GM12891 (cell line): Measurements from ENCODE around the gene CCDC50.

Experiments used
- DNase-seq: peaks from one replicate; pipeline ENCODE4 v3.0.0; 2011; ENCODE audit warnings: low spot score; ENCODE audit not compliant: insufficient read length
- FAIRE-seq: peaks from 2 replicates; lab custom pipeline; 2011; peaks lifted over from hg19 to GRCh38; lab: Jason Lieb, UNC
- PAX5 ChIP-seq: IDR thresholded peaks from 2 replicates; pipeline ENCODE4 v1.6.1; 2011; ENCODE audit warnings: low read length, moderate library complexity, mild to moderate bottlenecking; ENCODE audit not compliant: insufficient read depth, severe bottlenecking
- POLR2A ChIP-seq: IDR thresholded peaks from 2 replicates; pipeline ENCODE4 v1.6.1; 2011; ENCODE audit warnings: low read depth, low read length, control low read depth
- POLR2AphosphoS5 ChIP-seq: IDR thresholded peaks from 2 replicates; pipeline ENCODE4 v1.6.1; 2011; ENCODE audit warnings: low read depth, low read length, control low read depth
- POU2F2 ChIP-seq: IDR thresholded peaks from 2 replicates; pipeline ENCODE4 v1.6.1; 2011; ENCODE audit warnings: low read depth, mild to moderate bottlenecking, control low read depth, low read length, moderate library complexity
- SPI1 ChIP-seq: IDR thresholded peaks from 2 replicates; pipeline ENCODE4 v1.6.1; 2011; ENCODE audit warnings: low read depth, low read length, control low read depth
- TAF1 ChIP-seq: IDR thresholded peaks from 2 replicates; pipeline ENCODE4 v1.6.1; 2011; ENCODE audit warnings: low read depth, low read length, control low read depth

The CCDC50 gene

GRCh38 chr3:191369616-191370010 is 40.4 kb downstream of the CCDC50 start:
- DNase-seq = no peak
- TF ChIP-seq SPI1 (no peak), POLR2AphosphoS5 (no peak), TAF1 (no peak), PAX5 (no peak), POLR2A (no peak), POU2F2 (no peak)
- peak; percentile 40 for FAIRE-seq

GRCh38 chr3:191372122-191372521 is 42.9 kb downstream of the CCDC50 start:
- TF ChIP-seq SPI1 = peak; percentile 35
- TF ChIP-seq POLR2A = no peak
- FAIRE-seq = peak; percentile 40
- DNase-seq = no peak

GRCh38 chr3:191373327-191373726 is 44.1 kb downstream of the CCDC50 start:
- DNase-seq (no peak), FAIRE-seq (no peak)
- no peak for TF ChIP-seq POLR2AphosphoS5
- no peak for TF ChIP-seq POLR2A
- no peak for TF ChIP-seq PAX5
- no peak for TF ChIP-seq TAF1
- TF ChIP-seq POU2F2 = no peak
- no peak for TF ChIP-seq SPI1

- TF ChIP-seq TAF1 (no peak), PAX5 (no peak), POLR2A (no peak), POU2F2 (no peak), POLR2AphosphoS5 (no peak), SPI1 (no peak)
- FAIRE-seq = peak; percentile 31
- no peak for DNase-seq
Measured at GRCh38 chr3:191376516-191377141, 47.4 kb downstream of the CCDC50 start.

GRCh38 chr3:191378142-191378812 is 49.1 kb downstream of the CCDC50 start:
- no peak for DNase-seq
- no peak for FAIRE-seq
- TF ChIP-seq TAF1 (no peak), POLR2A (no peak), PAX5 (no peak), SPI1 (no peak), POLR2AphosphoS5 (no peak), POU2F2 (no peak)

GRCh38 chr3:191379446-191379845 is 50.3 kb downstream of the CCDC50 start:
- FAIRE-seq (peak; percentile 43), DNase-seq (no peak)
- TF ChIP-seq POU2F2 (no peak), SPI1 (no peak), PAX5 (no peak), POLR2A (no peak), TAF1 (no peak), POLR2AphosphoS5 (no peak)

- FAIRE-seq = no peak
- TF ChIP-seq POLR2A = no peak
- DNase-seq = no peak
Measured at GRCh38 chr3:191380001-191380400, 50.8 kb downstream of the CCDC50 start.

GRCh38 chr3:191381303-191381702 is 52.1 kb downstream of the CCDC50 start:
- FAIRE-seq (no peak), DNase-seq (no peak)
- TF ChIP-seq POLR2A = no peak
- TF ChIP-seq POLR2AphosphoS5 = no peak
- TF ChIP-seq POU2F2 = no peak
- no peak for TF ChIP-seq SPI1
- no peak for TF ChIP-seq TAF1
- TF ChIP-seq PAX5 = no peak

- DNase-seq (no peak), FAIRE-seq (no peak)
- TF ChIP-seq SPI1 (peak; percentile 90), POLR2AphosphoS5 (no peak)
Measured at GRCh38 chr3:191382661-191383060, 53.5 kb downstream of the CCDC50 start.

- TF ChIP-seq SPI1 = no peak
- no peak for TF ChIP-seq POLR2A
- no peak for TF ChIP-seq TAF1
- no peak for TF ChIP-seq PAX5
- DNase-seq (no peak), FAIRE-seq (no peak)
Measured at GRCh38 chr3:191383124-191383523, 53.9 kb downstream of the CCDC50 start.
